CD14-positive monocyte (primary cell): ENCODE data around the gene APH1B. TPM values are rescaled to one million over a fixed set of nuclear protein-coding genes. Genes with fewer than 3 reads are reported as not detected.

Source experiments
- DNase-seq, 3 donors: peaks; one replicate each; pipeline ENCODE4 v3.0.0-alpha.2; 2011 to 2022
- H2AFZ ChIP-seq: 2 replicates; pipeline ENCODE4 v1.6.0; 2012; ENCODE audit warnings: mild to moderate bottlenecking, low read depth, low read length, inconsistent platforms; ENCODE audit not compliant: insufficient read depth, poor library complexity, severe bottlenecking
- H3K27ac ChIP-seq, 2 donors: 1 replicate in 1 of 2; 2 replicates in 1 of 2; pipeline ENCODE4 v1.5.1; 2012 to 2013; ENCODE audit warnings: low read length in 2 of 2, control low read depth in 1 of 2, inconsistent platforms in 1 of 2, low read depth in 1 of 2, mild to moderate bottlenecking in 1 of 2
- H3K27me3 ChIP-seq, 2 donors: one replicate each; pipeline versions ENCODE4 v1.6.0 to v1.6.1; 2011 to 2013; ENCODE audit warnings: low read length in 2 of 2; ENCODE audit not compliant: control insufficient read depth in 2 of 2, insufficient read depth in 2 of 2
- H3K36me3 ChIP-seq, 2 donors: replicated peaks in 1 of 2; 1 replicate in 1 of 2; 2 replicates in 1 of 2; pipeline versions ENCODE4 v1.5.1 to v1.6.1; 2012 to 2013; ENCODE audit warnings: low read length in 2 of 2, control low read depth in 1 of 2, inconsistent platforms in 1 of 2, mild to moderate bottlenecking in 1 of 2; ENCODE audit not compliant: insufficient read depth in 2 of 2, control insufficient read depth in 1 of 2
- H3K4me1 ChIP-seq, 2 donors: 1 replicate in 1 of 2; 2 replicates in 1 of 2; pipeline versions ENCODE4 v1.5.1 to v1.6.1; 2012 to 2013; ENCODE audit warnings: low read length in 2 of 2, control low read depth in 1 of 2, inconsistent platforms in 1 of 2, mild to moderate bottlenecking in 1 of 2, moderate library complexity in 1 of 2; ENCODE audit not compliant: insufficient read depth in 2 of 2, control insufficient read depth in 1 of 2
- H3K4me2 ChIP-seq: replicated peaks from 2 replicates; pipeline ENCODE3; 2012; ENCODE audit warnings: low read length, moderate library complexity, mild to moderate bottlenecking; ENCODE audit not compliant: poor library complexity, severe bottlenecking; ENCODE audit errors: extremely low read depth
- H3K4me3 ChIP-seq, 3 experiments: fragments of 200-600 bp in 1 of 3; sonication (generic) in 1 of 3; replicated peaks in 1 of 3; 1 replicate in 2 of 3; 2 replicates in 1 of 3; pipeline ENCODE4 v1.5.1; 2011 to 2013; ENCODE audit warnings: low read length in 3 of 3, mild to moderate bottlenecking in 3 of 3, control low read depth in 2 of 3, low read depth in 2 of 3, inconsistent platforms in 1 of 3, moderate library complexity in 1 of 3
- H3K79me2 ChIP-seq: 2 replicates; pipeline ENCODE4 v1.6.0; 2012; ENCODE audit warnings: mild to moderate bottlenecking, control low read depth, inconsistent platforms, low read length, moderate library complexity; ENCODE audit not compliant: insufficient read depth
- H3K9ac ChIP-seq: 2 replicates; pipeline ENCODE4 v1.6.0; 2017; ENCODE audit warnings: low read length, mild to moderate bottlenecking; ENCODE audit not compliant: insufficient read depth, poor library complexity, severe bottlenecking
- H3K9me3 ChIP-seq, 2 donors: replicated peaks in 1 of 2; 1 replicate in 1 of 2; 2 replicates in 1 of 2; pipeline versions ENCODE4 v1.5.1 to v1.6.1; 2012 to 2013; ENCODE audit warnings: low read length in 2 of 2, control low read depth in 1 of 2; ENCODE audit not compliant: control insufficient read depth in 1 of 2, insufficient read depth in 1 of 2
- H4K20me1 ChIP-seq: 2 replicates; pipeline ENCODE4 v1.6.0; 2012; ENCODE audit warnings: mild to moderate bottlenecking, low read length, control low read depth, moderate library complexity; ENCODE audit not compliant: insufficient read depth
- H3K27ac Mint-ChIP-seq, 7 donors: one replicate each; pipeline ENCODE4 v1.8.0; 2020; ENCODE audit warnings: mild to moderate bottlenecking in 7 of 7, mixed read lengths in 7 of 7, moderate library complexity in 6 of 7, inconsistent platforms in 2 of 7
- H3K27me3 Mint-ChIP-seq, 3 donors: one replicate each; pipeline ENCODE4 v1.8.0; 2021 to 2022; ENCODE audit warnings: low read depth in 3 of 3, mild to moderate bottlenecking in 3 of 3, mixed read lengths in 3 of 3, moderate library complexity in 3 of 3, inconsistent platforms in 1 of 3
- H3K36me3 Mint-ChIP-seq, 2 donors: one replicate each; pipeline ENCODE4 v1.8.0; 2020; ENCODE audit warnings: mixed read lengths in 2 of 2, inconsistent platforms in 1 of 2, mild to moderate bottlenecking in 1 of 2
- H3K4me1 Mint-ChIP-seq: one replicate; pipeline ENCODE4 v1.8.0; 2020; ENCODE audit warnings: mild to moderate bottlenecking, mixed read lengths
- H3K4me3 Mint-ChIP-seq, 2 donors: one replicate each; pipeline ENCODE4 v1.8.0; 2020; ENCODE audit warnings: mild to moderate bottlenecking in 2 of 2, mixed read lengths in 2 of 2, moderate library complexity in 1 of 2
- H3K9me3 Mint-ChIP-seq, 7 donors: one replicate each; pipeline ENCODE4 v1.8.0; 2020 to 2022; ENCODE audit warnings: mixed read lengths in 7 of 7, mild to moderate bottlenecking in 6 of 7, moderate library complexity in 6 of 7, inconsistent platforms in 2 of 7
- WGBS: methylation state at CpG from one replicate; pipeline ENCODE4 v1.1.5; 2013; ENCODE audit warnings: missing lambda C conversion rate; ENCODE audit not compliant: insufficient coverage; 5-methylcytosine and 5-hydroxymethylcytosine counted together
- intact Hi-C, 2 donors: fragments of 100-400 bp; cut with micrococcal nuclease; formaldehyde crosslinking; loops; one replicate each; pipeline versions ENCODE4 v1.15.0 to v1.15.1; 2023
- polyA minus RNA-seq: library from RNA; depleted of rRNA, polyadenylated mRNA; stranded (reverse); fragments of >200 nt; gene quantifications from 2 replicates; pipeline ENCODE4 v1.2.3, GENCODE V29; 2012
- polyA plus RNA-seq, 3 donors: library from polyadenylated mRNA; depleted of rRNA in 1 of 3; unstranded in 2 of 3; stranded (reverse) in 1 of 3; fragments of 300-500 nt in 2 of 3; fragments of >200 nt in 1 of 3; fragmentation: Illumina TruSeq in 2 of 3; gene quantifications; 1 replicate in 2 of 3; 2 replicates in 1 of 3; pipeline ENCODE4 v1.2.3, GENCODE V29; 2012 to 2021
- total RNA-seq, 12 experiments: library from RNA in 1 of 12; stranded (reverse) in 1 of 12; fragments of 120-200 nt in 1 of 12; gene quantifications; one replicate each; pipeline ENCODE4 v1.2.4 and lab custom pipeline; 2013 to 2026; ENCODE audit warnings: mixed read lengths in 6 of 12, inconsistent platforms in 1 of 12
- TF ChIP-seq, protein P1 (sequence below): fragments of 200-600 bp; IDR thresholded peaks from one replicate; pipeline ENCODE4 v1.8.0; 2022; ENCODE audit warnings: antibody characterized with exemption, mild to moderate bottlenecking

The APH1B gene
- total RNA-seq (2013) = 26.6 TPM
- 10 to 100 TPM; 13.6 to 57.1 (median 54.8) TPM for polyA plus RNA-seq
- polyA minus RNA-seq = 7.2 and 8.8 TPM in 2 replicates
- total RNA-seq (lab: John Stamatoyannopoulos, UW) = 7.9 to 46.7 (median 29.7) reads per million in 11 experiments

DNA sequence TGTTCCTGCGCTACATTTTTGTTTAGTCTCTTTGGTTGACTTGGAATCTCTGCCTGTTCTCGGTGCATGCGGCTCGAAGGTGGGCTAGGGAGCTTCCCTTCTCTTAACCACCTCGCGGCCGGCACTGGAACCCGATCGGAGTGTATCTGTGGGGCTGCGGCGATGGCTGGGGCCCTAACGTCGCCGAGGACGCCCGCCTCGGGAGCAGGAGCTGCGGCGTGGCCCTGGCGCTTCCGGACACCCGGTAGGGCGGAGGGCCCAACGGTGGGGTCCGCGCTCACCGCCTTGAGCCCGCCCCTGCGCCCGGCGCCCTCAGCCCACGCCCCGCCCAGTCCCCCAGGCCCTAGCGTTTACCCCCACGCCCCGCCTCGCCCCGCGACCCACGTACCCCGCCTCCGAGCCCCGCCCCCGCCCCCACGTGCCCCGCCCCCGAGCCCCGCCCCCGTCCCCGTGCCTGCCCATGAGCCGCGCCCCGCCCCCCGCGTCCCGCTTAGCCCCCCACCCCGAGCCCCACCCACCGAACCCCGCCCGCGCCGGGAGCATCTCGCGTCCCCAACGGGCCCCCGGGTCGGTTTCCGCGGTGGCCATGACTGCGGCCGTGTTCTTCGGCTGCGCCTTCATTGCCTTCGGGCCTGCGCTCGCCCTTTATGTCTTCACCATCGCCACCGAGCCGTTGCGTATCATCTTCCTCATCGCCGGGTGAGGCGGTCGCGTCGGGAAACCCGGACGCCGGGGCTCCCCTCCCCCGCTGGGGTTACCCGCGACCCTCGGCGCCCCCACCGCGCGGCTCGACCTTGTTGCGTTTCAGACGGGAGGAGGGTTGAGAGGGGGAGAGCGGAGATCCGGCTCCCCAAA is at the start of gene APH1B:
TSS of gene APH1B (plus strand) at position 568 of the 855 bp plus-strand sequence. CDS start at position 587, 19 bp downstream.
- H4K20me1 ChIP-seq = no peaks in the 10 kb centered on the region
- peak within 1 kb of the TSS; percentile 90 for H3K4me2 ChIP-seq
- peaks cover 34% of the 10 kb centered on the region for H3K4me1 Mint-ChIP-seq
- 0% methylated on average over 55 of the region's 102 CpGs for WGBS
- H3K79me2 ChIP-seq = peaks cover 11% of the 10 kb centered on the region
- H3K9me3 ChIP-seq = no peaks in the 10 kb centered on the region
- H3K36me3 ChIP-seq = peaks cover 4 to 20% of the 10 kb centered on the region in 2 donors
- DNase-seq = peak; percentile 54 to 67 (median 61)
- peak within 1 kb of the TSS; percentile 75 to 98 (median 96) for H3K4me3 ChIP-seq
- intact Hi-C loops = loop anchor here in 1 of 2 donors (5.0 kb wide), 1 partner anchor 45 kb away; no protein-coding TSS in a partner anchor
- peak within 1 kb of the TSS; percentile 91 for H2AFZ ChIP-seq
- peaks cover 0 to 3% (median 0%) of the 10 kb centered on the region in 7 donors for H3K9me3 Mint-ChIP-seq
- H3K36me3 Mint-ChIP-seq = peaks cover 16 to 17% of the 10 kb centered on the region in 2 donors
- peaks cover 28 to 36% of the 10 kb centered on the region in 2 donors for H3K4me1 ChIP-seq
- no peaks in the 10 kb centered on the region for H3K27me3 ChIP-seq
- H3K9ac ChIP-seq = peak within 1 kb of the TSS; percentile 97
- TF ChIP-seq, protein P1, sequence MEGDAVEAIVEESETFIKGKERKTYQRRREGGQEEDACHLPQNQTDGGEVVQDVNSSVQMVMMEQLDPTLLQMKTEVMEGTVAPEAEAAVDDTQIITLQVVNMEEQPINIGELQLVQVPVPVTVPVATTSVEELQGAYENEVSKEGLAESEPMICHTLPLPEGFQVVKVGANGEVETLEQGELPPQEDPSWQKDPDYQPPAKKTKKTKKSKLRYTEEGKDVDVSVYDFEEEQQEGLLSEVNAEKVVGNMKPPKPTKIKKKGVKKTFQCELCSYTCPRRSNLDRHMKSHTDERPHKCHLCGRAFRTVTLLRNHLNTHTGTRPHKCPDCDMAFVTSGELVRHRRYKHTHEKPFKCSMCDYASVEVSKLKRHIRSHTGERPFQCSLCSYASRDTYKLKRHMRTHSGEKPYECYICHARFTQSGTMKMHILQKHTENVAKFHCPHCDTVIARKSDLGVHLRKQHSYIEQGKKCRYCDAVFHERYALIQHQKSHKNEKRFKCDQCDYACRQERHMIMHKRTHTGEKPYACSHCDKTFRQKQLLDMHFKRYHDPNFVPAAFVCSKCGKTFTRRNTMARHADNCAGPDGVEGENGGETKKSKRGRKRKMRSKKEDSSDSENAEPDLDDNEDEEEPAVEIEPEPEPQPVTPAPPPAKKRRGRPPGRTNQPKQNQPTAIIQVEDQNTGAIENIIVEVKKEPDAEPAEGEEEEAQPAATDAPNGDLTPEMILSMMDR = no peak
- H3K27ac Mint-ChIP-seq = peak within 1 kb of the TSS; percentile 81 to 91 (median 89)
- H3K4me3 Mint-ChIP-seq = peak within 1 kb of the TSS; percentile 88 to 93
- peaks cover 0 to 4% (median 0%) of the 10 kb centered on the region in 3 donors for H3K27me3 Mint-ChIP-seq
- H3K27ac ChIP-seq = peak within 1 kb of the TSS; percentile 74 to 94

DNA sequence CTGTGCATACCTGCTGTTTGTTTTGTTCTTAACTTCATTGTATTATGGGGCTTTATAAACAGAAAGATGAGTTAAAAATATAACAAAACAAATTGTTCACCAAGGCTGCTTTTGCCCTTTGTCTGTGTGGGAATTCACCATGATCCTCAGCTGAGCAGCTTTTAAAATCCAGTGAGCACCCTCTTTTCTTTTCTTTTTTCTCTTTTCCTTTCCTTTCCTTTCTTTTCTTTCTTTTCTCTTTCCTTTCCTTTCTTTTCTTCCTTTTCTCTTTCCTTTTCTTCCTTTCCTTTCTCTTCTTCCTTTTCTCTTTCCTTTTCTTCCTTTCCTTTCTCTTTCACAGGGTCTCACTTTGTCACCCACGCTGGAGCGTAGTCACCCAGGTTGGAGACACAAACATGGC is 49.7 kb upstream of the APH1B start:
- Histone ChIP-seq H3K36me3 (peaks cover 8 to 31% of the 10 kb centered on the region in 2 donors), H3K4me3 (no peak overlapping the region), H4K20me1 (peaks cover 69% of the 10 kb centered on the region), H3K9ac (no peak overlapping the region), H3K79me2 (peaks cover 94% of the 10 kb centered on the region), H2AFZ (no peak overlapping the region), H3K4me1 (peaks cover 44 to 77% of the 10 kb centered on the region in 2 donors), H3K4me2 (no peak overlapping the region), H3K27ac (peak overlapping the region in 1 of 2 donors; percentile 37), H3K27me3 (no peaks in the 10 kb centered on the region), H3K9me3 (no peaks in the 10 kb centered on the region)
- H3K36me3 Mint-ChIP-seq = peaks cover 32 to 52% of the 10 kb centered on the region in 2 donors
- TF ChIP-seq, protein P1 = no peak
- H3K27me3 Mint-ChIP-seq = no peaks in the 10 kb centered on the region
- DNase-seq = no peak
- no peaks in the 10 kb centered on the region for H3K9me3 Mint-ChIP-seq
- H3K4me3 Mint-ChIP-seq = no peak overlapping the region
- peaks cover 71% of the 10 kb centered on the region for H3K4me1 Mint-ChIP-seq
- no CpG with 5 or more reads among the region's 2 CpGs for WGBS
- H3K27ac Mint-ChIP-seq = peak overlapping the region in 6 of 7 donors; percentile 37 to 93 (median 78)
- intact Hi-C loops = no loop called here
